ENCODE measurements around the gene UMODL1. TPM values are rescaled to one million over a fixed set of nuclear protein-coding genes. Genes with fewer than 3 reads are reported as not detected.

Gene UMODL1
- total and polyA plus RNA-seq, 2 of the 13 experiments (the other 11 are each of a cell fraction or from before 2014, with no cell fraction given) = not detected

GRCh38 chr21:42144679-42145568 is 73.8 kb downstream of the UMODL1 start:
- FAIRE-seq (no peak), ATAC-seq (peak; percentile 22; the same call in 2 of the 3 replicates), DNase-seq (ENCODE audit: low spot score) (no peak)
- Histone ChIP-seq H2AFZ (ENCODE audit: low read length) (no peak overlapping the region), H3K9me3 (ENCODE audit: low read length) (no peaks in the 10 kb centered on the region), H3K4me2 (ENCODE audit: low read depth, low read length) (no peak overlapping the region), H3K36me3 (replicated peaks in 1 of 2; ENCODE audit: control insufficient read depth in 1 of 2, insufficient read depth in 2 of 2, low read length in 2 of 2) (no peaks in the 10 kb centered on the region), H3K79me2 (ENCODE audit: insufficient read depth, low read length) (no peaks in the 10 kb centered on the region), H4K20me1 (ENCODE audit: insufficient read depth, low read length) (no peaks in the 10 kb centered on the region), H3K9ac (ENCODE audit: insufficient read depth, low read depth, low read length) (no peak overlapping the region), H3K4me3 (replicated peaks in 1 of 3; ENCODE audit: insufficient read depth in 1 of 3, low read depth in 2 of 3, low read length in 3 of 3) (no peak overlapping the region), H3K4me1 (ENCODE audit: insufficient read depth, low read length) (peaks cover 7% of the 10 kb centered on the region; the same call in 1 of the 2 replicates), H3K27ac (ENCODE audit: extremely low read length, insufficient read depth, low read length) (no peak overlapping the region), H3K27me3 (ENCODE audit: control insufficient read depth in 1 of 2, insufficient read depth in 2 of 2, low read length in 2 of 2) (peaks cover 4 to 35% of the 10 kb centered on the region in 2 experiments; a peak in 3 of 5 replicates)
- BruUV-seq (replicated peaks) = no TSS peak
- ChIA-PET POLR2A (no interaction called here), CTCF (ENCODE audit: low intra/inter-chr PET ratio, low total read pairs) (interaction anchor here (1.2 to 2.6 kb wide), 3 partner anchors 114 to 305 kb away, joined by 9 to 20 read pairs (median 18); no protein-coding TSS in a partner anchor)
- intact Hi-C loops (cut with micrococcal nuclease; ENCODE audit: unreplicated experiment) (loop anchor here (1.0 kb wide), 2 partner anchors 113 to 305 kb away; no protein-coding TSS in a partner anchor), in situ Hi-C loops (cut with HindIII; ENCODE audit: extremely low pct_ligation_motif_present, low pct_unique_long_range_greater_than_20kb) (loop anchor here (5.0 kb wide), 1 partner anchor 112 kb away; no protein-coding TSS in a partner anchor)
- no peak for TF ChIP-seq MEIS2 (CRISPR knock-in tag; IDR thresholded peaks at IDR 0.05)
- no peak for TF ChIP-seq ZBTB42 (CRISPR knock-in tag; IDR thresholded peaks at IDR 0.05)
- TF ChIP-seq CBX2 (IDR thresholded peaks at IDR 0.05; ENCODE audit: low read depth, low read length) = no peak
- no peak for TF ChIP-seq CBX2 (CRISPR knock-in tag; IDR thresholded peaks at IDR 0.05; ENCODE audit: low read depth)
- no peak for TF ChIP-seq ELF1 (CRISPR knock-in tag; IDR thresholded peaks at IDR 0.05)
- no peak for TF ChIP-seq HNF4A (CRISPR knock-in tag; IDR thresholded peaks at IDR 0.05)
- TF ChIP-seq ZNF646 (CRISPR knock-in tag; IDR thresholded peaks at IDR 0.05) = no peak
- no peak for TF ChIP-seq PHB2 (IDR thresholded peaks at IDR 0.05; ENCODE audit: partially characterized antibody)
- no peak for TF ChIP-seq ZNF382 (CRISPR knock-in tag; IDR thresholded peaks at IDR 0.05; ENCODE audit: borderline replicate concordance)
- no peak for TF ChIP-seq CC2D1A (CRISPR knock-in tag; IDR thresholded peaks at IDR 0.05)
- no peak for TF ChIP-seq NR2C2 (CRISPR knock-in tag; IDR thresholded peaks at IDR 0.05; ENCODE audit: borderline replicate concordance)
- no peak for TF ChIP-seq CBX1 (IDR thresholded peaks at IDR 0.05; ENCODE audit: low read depth)
- no peak for TF ChIP-seq ZNF33B (CRISPR knock-in tag; IDR thresholded peaks at IDR 0.05)
- WGBS (ENCODE audit: low lambda C conversion rate) = 37% methylated on average over 4 of the region's 4 CpGs
